ENCODE data around the gene LALBA. TPM values are rescaled to one million over a fixed set of nuclear protein-coding genes. Genes with fewer than 3 reads are reported as not detected.

Gene LALBA
- total and polyA plus RNA-seq, 9 of the 15 experiments (the other 6 are each of a cell fraction or from before 2014, with no cell fraction given): 0.21 TPM; not detected in 8

DNA sequence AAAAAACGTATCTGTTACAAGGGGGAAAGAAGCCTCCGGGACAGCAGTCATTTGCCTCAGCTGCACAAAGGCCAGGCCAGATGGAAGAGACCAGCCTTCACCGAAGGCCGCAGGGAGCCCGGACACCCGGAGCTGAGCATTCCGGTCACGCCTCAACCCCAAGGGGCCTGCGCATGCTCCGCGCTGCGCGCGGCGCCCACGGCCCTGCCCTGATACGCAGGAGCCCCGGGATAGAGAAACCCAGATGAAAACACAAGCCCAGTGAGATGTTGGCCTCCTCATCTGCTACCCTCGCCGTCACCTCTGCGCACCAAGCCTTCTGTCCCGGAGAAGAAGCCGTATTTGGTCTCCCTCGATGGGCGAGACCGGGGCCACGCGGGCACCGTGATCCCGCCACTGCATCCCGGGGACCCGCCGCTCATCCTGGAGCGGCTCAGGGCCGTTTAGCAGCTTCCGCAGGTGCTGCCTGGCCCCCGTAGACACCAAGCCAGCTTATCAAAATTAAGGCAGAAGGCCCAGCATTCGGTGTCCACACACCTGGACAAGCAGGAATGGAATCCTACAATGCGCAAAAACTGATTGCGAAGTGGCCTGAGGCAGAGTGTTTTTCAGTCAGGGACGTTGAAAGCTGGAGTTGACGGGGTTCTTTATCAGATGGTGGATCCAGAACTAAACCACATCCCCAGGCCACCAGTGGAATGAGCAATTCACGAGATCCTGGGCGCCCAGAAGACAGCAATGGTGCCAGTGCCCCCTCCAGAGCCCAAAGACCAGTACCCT, 41.8 kb downstream of the LALBA start:
- ChIA-PET CTCF (ENCODE audit: low intra/inter-chr PET ratio) (no interaction called here), POLR2A (interaction anchor here (0.5 to 1.2 kb wide), 4 partner anchors 8 to 272 kb away, joined by 3 to 4 read pairs (median 4); no protein-coding TSS in a partner anchor)
- no peaks in the 10 kb centered on the region for H3K9me3 ChIP-seq (replicated peaks; ENCODE audit: control insufficient read depth, insufficient read depth, low read depth, low read length)
- H3K36me3 ChIP-seq (ENCODE audit: control insufficient read depth, insufficient read depth, low read length): no peaks in the 10 kb centered on the region
- WGBS (ENCODE audit: insufficient coverage, low coverage, missing lambda C conversion rate): 28% methylated on average over 35 of the region's 44 CpGs
- BruUV-seq (replicated peaks): no TSS peak
- intact Hi-C loops (cut with micrococcal nuclease): no loop called here
- H3K79me2 ChIP-seq (ENCODE audit: control insufficient read depth, insufficient read depth, low read length): no peaks in the 10 kb centered on the region
- no peaks in the 10 kb centered on the region for H3K9me1 ChIP-seq (ENCODE audit: control insufficient read depth, insufficient read depth, low read length)
- no peak overlapping the region for H3K27ac ChIP-seq (ENCODE audit: extremely low read depth, low read depth, low read length)
- no peaks in the 10 kb centered on the region for H4K20me1 ChIP-seq (replicated peaks; ENCODE audit: control insufficient read depth, insufficient read depth, low read length)
- TF ChIP-seq NRF1 (conservative IDR thresholded peaks at IDR 0.05 in 1 of 2, IDR thresholded peaks at IDR 0.05 in 1 of 2): peak; percentile 74 to 77
- TF ChIP-seq MAFF (IDR thresholded peaks at IDR 0.05; ENCODE audit: low read length): no peak
- peaks cover 6 to 23% of the 10 kb centered on the region in 2 experiments; a peak in 4 of 5 replicates for H3K27me3 ChIP-seq (ENCODE audit: control insufficient read depth in 2 of 2, insufficient read depth in 2 of 2, low read length in 2 of 2)
- no peak overlapping the region for H2AFZ ChIP-seq (ENCODE audit: low read depth, low read length)
- no peak overlapping the region for H3K4me3 ChIP-seq
- no peak overlapping the region for H3K4me2 ChIP-seq (ENCODE audit: insufficient read depth, low read length)
- in situ Hi-C loops (cut with MboI): loop anchor here (25.0 kb wide), 1 partner anchor 259 kb away; the partner anchor contains the start of gene ADCY6
- DNase-seq (ENCODE audit: extremely low read depth in 1 of 4, low spot score in 3 of 4) (no peak), FAIRE-seq (no peak), ATAC-seq (no peak; the same call in 2 of the 3 replicates)
- H3K9ac ChIP-seq (ENCODE audit: insufficient read depth in 1 of 2, low read depth in 2 of 2, low read length in 2 of 2): no peak overlapping the region
- peaks cover 0 to 8% of the 10 kb centered on the region in 2 experiments; a peak in 2 of 5 replicates for H3K4me1 ChIP-seq (replicated peaks in 1 of 2; ENCODE audit: control insufficient read depth in 2 of 2, insufficient read depth in 2 of 2, low read length in 2 of 2)

DNA sequence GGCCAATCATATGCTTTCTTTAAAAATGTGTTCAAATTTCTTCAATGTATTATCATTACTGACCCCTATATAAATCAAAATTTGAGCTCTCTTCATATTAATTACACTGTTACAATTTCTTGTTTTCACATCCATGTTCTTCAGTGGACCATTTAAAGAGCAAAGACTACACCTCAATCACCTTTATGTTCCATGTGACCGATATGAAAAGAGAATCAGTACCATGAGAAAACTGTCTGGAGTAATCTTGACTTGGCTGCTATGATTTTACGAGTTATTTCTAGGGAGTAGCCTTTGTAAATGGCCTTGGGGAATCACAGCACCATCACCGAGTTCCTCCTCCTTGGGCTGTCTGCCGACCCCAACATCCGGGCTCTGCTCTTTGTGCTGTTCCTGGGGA, 44.5 kb downstream of the LALBA start, which contains the start of gene OR8S1:
Gene OR8S1, plus strand, starts transcription at position 301 of the 400 bp plus-strand sequence. Its CDS starts 0 bp downstream, at position 301.
- H3K9me3 ChIP-seq (replicated peaks; ENCODE audit: control insufficient read depth, insufficient read depth, low read depth, low read length): no peaks in the 10 kb centered on the region
- H3K4me1 ChIP-seq (replicated peaks in 1 of 2; ENCODE audit: control insufficient read depth in 2 of 2, insufficient read depth in 2 of 2, low read length in 2 of 2): peaks cover 0 to 8% of the 10 kb centered on the region in 2 experiments; a peak in 2 of 5 replicates
- H3K9me1 ChIP-seq (ENCODE audit: control insufficient read depth, insufficient read depth, low read length): no peaks in the 10 kb centered on the region
- DNase-seq (ENCODE audit: extremely low read depth in 1 of 4, low spot score in 3 of 4): no peak
- CTCF ChIA-PET (ENCODE audit: low intra/inter-chr PET ratio): no interaction called here
- POLR2A ChIA-PET: no interaction called here
- H3K27ac ChIP-seq (ENCODE audit: extremely low read depth, low read depth, low read length): no peak within 1 kb of the TSS
- H3K4me3 ChIP-seq: no peak within 1 kb of the TSS
- 2% methylated on average over 5 of the region's 5 CpGs for WGBS (ENCODE audit: insufficient coverage, low coverage, missing lambda C conversion rate)
- no peak for TF ChIP-seq ZNF445 (CRISPR knock-in tag; IDR thresholded peaks at IDR 0.05; ENCODE audit: low read depth)
- TF ChIP-seq MTA3 (IDR thresholded peaks at IDR 0.05; ENCODE audit: borderline replicate concordance): no peak
- TF ChIP-seq, protein P1, sequence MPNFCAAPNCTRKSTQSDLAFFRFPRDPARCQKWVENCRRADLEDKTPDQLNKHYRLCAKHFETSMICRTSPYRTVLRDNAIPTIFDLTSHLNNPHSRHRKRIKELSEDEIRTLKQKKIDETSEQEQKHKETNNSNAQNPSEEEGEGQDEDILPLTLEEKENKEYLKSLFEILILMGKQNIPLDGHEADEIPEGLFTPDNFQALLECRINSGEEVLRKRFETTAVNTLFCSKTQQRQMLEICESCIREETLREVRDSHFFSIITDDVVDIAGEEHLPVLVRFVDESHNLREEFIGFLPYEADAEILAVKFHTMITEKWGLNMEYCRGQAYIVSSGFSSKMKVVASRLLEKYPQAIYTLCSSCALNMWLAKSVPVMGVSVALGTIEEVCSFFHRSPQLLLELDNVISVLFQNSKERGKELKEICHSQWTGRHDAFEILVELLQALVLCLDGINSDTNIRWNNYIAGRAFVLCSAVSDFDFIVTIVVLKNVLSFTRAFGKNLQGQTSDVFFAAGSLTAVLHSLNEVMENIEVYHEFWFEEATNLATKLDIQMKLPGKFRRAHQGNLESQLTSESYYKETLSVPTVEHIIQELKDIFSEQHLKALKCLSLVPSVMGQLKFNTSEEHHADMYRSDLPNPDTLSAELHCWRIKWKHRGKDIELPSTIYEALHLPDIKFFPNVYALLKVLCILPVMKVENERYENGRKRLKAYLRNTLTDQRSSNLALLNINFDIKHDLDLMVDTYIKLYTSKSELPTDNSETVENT (CRISPR knock-in tag; IDR thresholded peaks at IDR 0.05): no peak
- no peak for TF ChIP-seq ZFP1 (CRISPR knock-in tag; IDR thresholded peaks at IDR 0.05)
- TF ChIP-seq, protein P2, sequence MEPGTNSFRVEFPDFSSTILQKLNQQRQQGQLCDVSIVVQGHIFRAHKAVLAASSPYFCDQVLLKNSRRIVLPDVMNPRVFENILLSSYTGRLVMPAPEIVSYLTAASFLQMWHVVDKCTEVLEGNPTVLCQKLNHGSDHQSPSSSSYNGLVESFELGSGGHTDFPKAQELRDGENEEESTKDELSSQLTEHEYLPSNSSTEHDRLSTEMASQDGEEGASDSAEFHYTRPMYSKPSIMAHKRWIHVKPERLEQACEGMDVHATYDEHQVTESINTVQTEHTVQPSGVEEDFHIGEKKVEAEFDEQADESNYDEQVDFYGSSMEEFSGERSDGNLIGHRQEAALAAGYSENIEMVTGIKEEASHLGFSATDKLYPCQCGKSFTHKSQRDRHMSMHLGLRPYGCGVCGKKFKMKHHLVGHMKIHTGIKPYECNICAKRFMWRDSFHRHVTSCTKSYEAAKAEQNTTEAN (CRISPR knock-in tag; IDR thresholded peaks at IDR 0.05): no peak
- TF ChIP-seq ZNF57 (CRISPR knock-in tag; IDR thresholded peaks at IDR 0.05): no peak
- intact Hi-C loops (cut with micrococcal nuclease) (no loop called here), in situ Hi-C loops (cut with MboI) (loop anchor here (25.0 kb wide), 1 partner anchor 262 kb away; the partner anchor contains the start of gene ADCY6)
- no peak within 1 kb of the TSS for H3K4me2 ChIP-seq (ENCODE audit: insufficient read depth, low read length)
- no peak within 1 kb of the TSS for H2AFZ ChIP-seq (ENCODE audit: low read depth, low read length)
- no TSS peak for BruUV-seq (replicated peaks)
- ATAC-seq: no peak
- no peak for FAIRE-seq
- H3K36me3 ChIP-seq (ENCODE audit: control insufficient read depth, insufficient read depth, low read length): no peaks in the 10 kb centered on the region
- no peaks in the 10 kb centered on the region for H3K79me2 ChIP-seq (ENCODE audit: control insufficient read depth, insufficient read depth, low read length)
- peaks cover 6 to 23% of the 10 kb centered on the region in 2 experiments; a peak in 3 of 5 replicates for H3K27me3 ChIP-seq (ENCODE audit: control insufficient read depth in 2 of 2, insufficient read depth in 2 of 2, low read length in 2 of 2)
- H3K9ac ChIP-seq (ENCODE audit: insufficient read depth in 1 of 2, low read depth in 2 of 2, low read length in 2 of 2): no peak within 1 kb of the TSS
- no peaks in the 10 kb centered on the region for H4K20me1 ChIP-seq (replicated peaks; ENCODE audit: control insufficient read depth, insufficient read depth, low read length)
